Loucy (cell line): ENCODE measurements around the gene EXOC2.

ENCODE experiments used
- H2AFZ ChIP-seq: fragments of 200-600 bp; sonication (generic); 2 replicates; pipeline ENCODE4 v1.6.0; 2016; ENCODE audit warnings: antibody characterized with exemption, mild to moderate bottlenecking, low read length, moderate library complexity
- H3F3A ChIP-seq: fragments of 200-600 bp; 2 replicates; pipeline ENCODE4 v1.6.0; 2016; ENCODE audit warnings: antibody characterized with exemption, low read depth, mild to moderate bottlenecking
- H3K27me3 ChIP-seq: fragments of 200-600 bp; sonication (generic); 2 replicates; pipeline ENCODE4 v1.6.1; 2014; ENCODE audit warnings: low read length, mild to moderate bottlenecking; ENCODE audit not compliant: insufficient read depth, poor library complexity, severe bottlenecking
- H3K36me3 ChIP-seq: fragments of 200-600 bp; sonication (generic); 2 replicates; pipeline ENCODE4 v1.6.1; 2016; ENCODE audit warnings: low read length; ENCODE audit not compliant: insufficient read depth
- H3K4me1 ChIP-seq: fragments of 200-600 bp; sonication (generic); 2 replicates; pipeline ENCODE4 v1.5.1; 2014; ENCODE audit warnings: low read length, mild to moderate bottlenecking; ENCODE audit not compliant: insufficient read depth, poor library complexity, severe bottlenecking
- H3K4me2 ChIP-seq: fragments of 200-600 bp; sonication (generic); 2 replicates; pipeline ENCODE4 v1.6.0; 2014; ENCODE audit warnings: antibody characterized with exemption, low read length, low read depth, mild to moderate bottlenecking; ENCODE audit not compliant: poor library complexity, severe bottlenecking
- H3K4me3 ChIP-seq: fragments of 200-600 bp; sonication (generic); 2 replicates; pipeline ENCODE4 v1.5.1; 2014; ENCODE audit warnings: low read length, mild to moderate bottlenecking, mixed read lengths; ENCODE audit not compliant: poor library complexity, severe bottlenecking
- H3K79me2 ChIP-seq: fragments of 200-600 bp; sonication (generic); 2 replicates; pipeline ENCODE4 v1.6.1; 2014; ENCODE audit warnings: low read length; ENCODE audit not compliant: insufficient read depth
- H3K9ac ChIP-seq: fragments of 200-600 bp; sonication (generic); 2 replicates; pipeline ENCODE4 v1.6.0; 2014; ENCODE audit warnings: mild to moderate bottlenecking, low read depth, low read length, moderate library complexity; ENCODE audit not compliant: poor library complexity, severe bottlenecking
- H3K9me2 ChIP-seq: fragments of 200-600 bp; sonication (generic); replicated peaks from 2 replicates; pipeline ENCODE4 v1.6.1; 2016; ENCODE audit warnings: low read depth, low read length, mixed read lengths
- H3K9me3 ChIP-seq: fragments of 200-600 bp; sonication (generic); 2 replicates; pipeline ENCODE4 v1.6.1; 2014; ENCODE audit warnings: mild to moderate bottlenecking, antibody characterized with exemption, low read length, low read depth; ENCODE audit not compliant: insufficient read depth
- H4K20me1 ChIP-seq: fragments of 200-600 bp; sonication (generic); 2 replicates; pipeline ENCODE4 v1.6.0; 2014; ENCODE audit warnings: antibody characterized with exemption, low read length, mild to moderate bottlenecking; ENCODE audit not compliant: insufficient read depth, poor library complexity, severe bottlenecking
- CTCF ChIP-seq: fragments of 200-600 bp; sonication (generic); conservative IDR thresholded peaks from 2 replicates; pipeline ENCODE4 v1.5.1; 2014; ENCODE audit warnings: mild to moderate bottlenecking, antibody characterized with exemption, low read length
- EZH2phosphoT487 ChIP-seq: fragments of 200-600 bp; IDR thresholded peaks from 2 replicates; pipeline ENCODE4 v1.6.1; 2018; ENCODE audit warnings: antibody characterized with exemption, mild to moderate bottlenecking, moderate library complexity, borderline replicate concordance

EXOC2 gene

GRCh38 chr6:505374-505773, 187.6 kb downstream of the EXOC2 start:
- Histone ChIP-seq H2AFZ (no peak overlapping the region), H4K20me1 (no peaks in the 10 kb centered on the region), H3K9ac (no peak overlapping the region), H3K9me3 (no peaks in the 10 kb centered on the region), H3K27me3 (no peaks in the 10 kb centered on the region), H3K4me3 (no peak overlapping the region), H3K4me1 (peaks cover 46% of the 10 kb centered on the region), H3F3A (peaks cover 3% of the 10 kb centered on the region; the same call in 1 of the 2 replicates), H3K9me2 (no peaks in the 10 kb centered on the region), H3K36me3 (no peaks in the 10 kb centered on the region), H3K79me2 (no peaks in the 10 kb centered on the region), H3K4me2 (no peak overlapping the region)
- no peak for TF ChIP-seq CTCF
- no peak for TF ChIP-seq EZH2phosphoT487

- Histone ChIP-seq H3K79me2 (no peaks in the 10 kb centered on the region), H3K4me3 (no peak overlapping the region), H3K9ac (no peak overlapping the region), H3K9me2 (no peaks in the 10 kb centered on the region), H3K36me3 (no peaks in the 10 kb centered on the region), H2AFZ (no peak overlapping the region), H4K20me1 (no peaks in the 10 kb centered on the region), H3F3A (no peaks in the 10 kb centered on the region; the same call in 1 of the 2 replicates), H3K4me1 (peaks cover 46% of the 10 kb centered on the region), H3K4me2 (no peak overlapping the region), H3K9me3 (no peaks in the 10 kb centered on the region), H3K27me3 (no peaks in the 10 kb centered on the region)
- TF ChIP-seq EZH2phosphoT487 (no peak), CTCF (no peak)
Observed at GRCh38 chr6:504446-504980, 188.4 kb downstream of the EXOC2 start.

DNA sequence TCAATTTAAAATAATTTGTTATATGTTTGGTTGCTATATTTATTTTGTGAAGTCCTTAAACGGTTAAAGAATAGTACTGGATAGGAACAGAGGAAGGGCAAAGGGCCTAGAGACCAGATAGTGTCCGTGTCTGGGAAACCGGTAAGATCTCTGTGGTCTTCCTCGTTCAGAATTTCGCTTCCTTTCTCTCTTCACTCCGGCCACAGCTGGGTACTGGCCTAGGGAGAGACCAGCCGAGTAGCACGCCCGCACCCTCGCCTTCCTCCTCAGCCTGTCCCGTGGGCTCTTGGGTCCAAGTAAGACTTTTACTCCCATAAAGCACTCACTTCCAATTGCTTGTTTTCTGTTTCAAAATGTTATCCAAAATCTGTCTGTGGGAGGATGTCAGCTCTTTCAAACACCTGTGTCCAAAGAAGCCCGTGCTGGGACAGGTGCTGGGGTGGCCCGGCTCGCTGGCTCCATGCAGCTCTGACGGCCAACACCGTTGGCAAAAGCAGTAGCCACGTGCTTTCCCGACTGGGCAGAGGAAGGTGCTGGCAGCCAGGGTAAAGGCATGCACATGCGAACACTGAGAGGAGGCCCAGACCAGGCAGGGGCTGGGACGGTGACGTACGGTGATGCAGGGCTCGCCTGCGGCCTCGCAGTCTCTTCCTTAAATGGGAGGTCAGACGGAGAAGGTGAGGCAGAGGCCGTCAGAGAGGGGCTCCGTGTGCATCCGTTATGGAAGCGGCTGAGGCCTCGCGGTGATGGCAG, 189.2 kb downstream of the EXOC2 start:
- no peaks in the 10 kb centered on the region for H3K27me3 ChIP-seq
- no peak overlapping the region for H3K4me3 ChIP-seq
- no peaks in the 10 kb centered on the region for H4K20me1 ChIP-seq
- H3K9me2 ChIP-seq, result no peaks in the 10 kb centered on the region
- H3K4me1 ChIP-seq, result peaks cover 46% of the 10 kb centered on the region
- H2AFZ ChIP-seq, result no peak overlapping the region
- TF ChIP-seq EZH2phosphoT487 (no peak), CTCF (no peak)
- no peaks in the 10 kb centered on the region for H3K9me3 ChIP-seq
- no peaks in the 10 kb centered on the region for H3K36me3 ChIP-seq
- H3K9ac ChIP-seq, result no peak overlapping the region
- H3F3A ChIP-seq, result no peaks in the 10 kb centered on the region; the same call in 1 of the 2 replicates
- H3K4me2 ChIP-seq, result no peak overlapping the region
- H3K79me2 ChIP-seq, result no peaks in the 10 kb centered on the region
